ENCODE results near the gene FBXO47.

The FBXO47 gene

GRCh38 chr17:38911081-38911730 is 56.0 kb downstream of the FBXO47 start:
- TF ChIP-seq CTCF (IDR thresholded peaks at IDR 0.05), result no peak

GRCh38 chr17:38910325-38910724 is 56.9 kb downstream of the FBXO47 start:
- Mint-ChIP-seq H3K9me3 (no peaks in the 10 kb centered on the region), H3K4me3 (no peak overlapping the region), H3K27me3 (ENCODE audit: low read depth, poor library complexity) (no peaks in the 10 kb centered on the region), H3K27ac (no peak overlapping the region), H3K4me1 (peaks cover 20% of the 10 kb centered on the region), H3K36me3 (ENCODE audit: low read depth) (peaks cover 11% of the 10 kb centered on the region)
- no peak for DNase-seq
- no peak for TF ChIP-seq CTCF (IDR thresholded peaks at IDR 0.05)

More at GRCh38 chr17:38911081-38911730, 56.0 kb downstream of the FBXO47 start:
- Mint-ChIP-seq H3K9me3 (no peaks in the 10 kb centered on the region), H3K27ac (no peak overlapping the region), H3K4me3 (no peak overlapping the region), H3K36me3 (ENCODE audit: low read depth) (peaks cover 15% of the 10 kb centered on the region), H3K4me1 (peaks cover 20% of the 10 kb centered on the region), H3K27me3 (ENCODE audit: low read depth, poor library complexity) (no peaks in the 10 kb centered on the region)
- no peak for DNase-seq

GRCh38 chr17:38908676-38909181 is 58.5 kb downstream of the FBXO47 start:
- Mint-ChIP-seq H3K27me3 (ENCODE audit: low read depth, poor library complexity) (no peaks in the 10 kb centered on the region), H3K4me3 (no peak overlapping the region), H3K9me3 (no peaks in the 10 kb centered on the region), H3K27ac (no peak overlapping the region), H3K4me1 (peaks cover 12% of the 10 kb centered on the region), H3K36me3 (ENCODE audit: low read depth) (peaks cover 17% of the 10 kb centered on the region)
- no peak for TF ChIP-seq CTCF (IDR thresholded peaks at IDR 0.05)
- DNase-seq, result no peak

GRCh38 chr17:38907930-38908675 is 59.1 kb downstream of the FBXO47 start:
- H3K27ac Mint-ChIP-seq, result peak overlapping the region; percentile 55
- no peaks in the 10 kb centered on the region for H3K9me3 Mint-ChIP-seq
- TF ChIP-seq CTCF (IDR thresholded peaks at IDR 0.05), result no peak
- H3K36me3 Mint-ChIP-seq (ENCODE audit: low read depth), result peaks cover 23% of the 10 kb centered on the region
- no peaks in the 10 kb centered on the region for H3K27me3 Mint-ChIP-seq (ENCODE audit: low read depth, poor library complexity)
- H3K4me3 Mint-ChIP-seq, result no peak overlapping the region
- H3K4me1 Mint-ChIP-seq, result peaks cover 12% of the 10 kb centered on the region
- DNase-seq, result no peak

GRCh38 chr17:38906460-38907228 is 60.6 kb downstream of the FBXO47 start:
- Mint-ChIP-seq H3K4me1 (peaks cover 12% of the 10 kb centered on the region), H3K9me3 (no peaks in the 10 kb centered on the region), H3K27ac (peak overlapping the region; percentile 55), H3K4me3 (no peak overlapping the region), H3K36me3 (ENCODE audit: low read depth) (peaks cover 27% of the 10 kb centered on the region), H3K27me3 (ENCODE audit: low read depth, poor library complexity) (no peaks in the 10 kb centered on the region)
- no peak for TF ChIP-seq CTCF (IDR thresholded peaks at IDR 0.05)
- no peak for DNase-seq
